Osteoblast (primary cell): ENCODE results near the gene CGB3. TPM values are rescaled to one million over a fixed set of nuclear protein-coding genes. Genes with fewer than 3 reads are reported as not detected.

Source experiments
- DNase-seq: peaks from one replicate; pipeline ENCODE4 v3.0.0; 2011; ENCODE audit warnings: low spot score, mixed read lengths; ENCODE audit not compliant: insufficient read length; ENCODE audit errors: missing footprints
- H2AFZ ChIP-seq: 2 replicates; pipeline ENCODE4 v1.6.0; 2011; ENCODE audit warnings: mild to moderate bottlenecking, low read length
- H3K27ac ChIP-seq: 2 replicates; pipeline ENCODE4 v1.5.1; 2011; ENCODE audit warnings: mild to moderate bottlenecking, low read depth, low read length, moderate library complexity
- H3K27me3 ChIP-seq: 2 replicates; pipeline ENCODE4 v1.6.0; 2012; ENCODE audit warnings: mild to moderate bottlenecking, control low read depth, inconsistent platforms, low read length, moderate library complexity; ENCODE audit not compliant: insufficient read depth
- H3K36me3 ChIP-seq: 2 replicates; pipeline ENCODE4 v1.5.1; 2011; ENCODE audit warnings: mild to moderate bottlenecking, low read length, control low read depth, moderate library complexity; ENCODE audit not compliant: insufficient read depth
- H3K4me1 ChIP-seq: 2 replicates; pipeline ENCODE4 v1.5.1; 2011; ENCODE audit warnings: mild to moderate bottlenecking, low read length, control low read depth, moderate library complexity; ENCODE audit not compliant: insufficient read depth
- H3K4me2 ChIP-seq: 2 replicates; pipeline ENCODE4 v1.6.0; 2011; ENCODE audit warnings: mild to moderate bottlenecking, low read length; ENCODE audit not compliant: insufficient read depth
- H3K4me3 ChIP-seq: fragments of 200-600 bp; sonication (generic); 3 replicates; pipeline ENCODE4 v1.5.1; 2012; ENCODE audit warnings: mild to moderate bottlenecking, low read length, inconsistent platforms; ENCODE audit not compliant: insufficient read depth
- H3K79me2 ChIP-seq: 2 replicates; pipeline ENCODE4 v1.6.0; 2012; ENCODE audit warnings: mild to moderate bottlenecking, low read length, control low read depth, inconsistent platforms; ENCODE audit not compliant: insufficient read depth
- H3K9me3 ChIP-seq: 2 replicates; pipeline ENCODE4 v1.5.1; 2011; ENCODE audit warnings: low read depth, low read length, control low read depth
- H4K20me1 ChIP-seq: 2 replicates; pipeline ENCODE4 v1.6.0; 2012; ENCODE audit warnings: mild to moderate bottlenecking, low read length, control low read depth; ENCODE audit not compliant: insufficient read depth
- CTCF ChIP-seq: IDR thresholded peaks from 2 replicates; pipeline ENCODE4 v1.5.1; 2011; ENCODE audit warnings: mild to moderate bottlenecking, low read depth, low read length, moderate library complexity; ENCODE audit errors: extremely low read depth
- small RNA-seq: library from RNA; depleted of rRNA; stranded (forward); fragments of <200 nt; gene quantifications from one replicate; pipeline ENCODE3, GENCODE V24; 2012
- total RNA-seq: library from RNA; depleted of rRNA; stranded (reverse); fragments of >200 nt; gene quantifications from 2 replicates; pipeline ENCODE4 v1.2.3, GENCODE V29; 2012

Gene CGB3
- total RNA-seq, 1 donor, result not detected

DNA sequence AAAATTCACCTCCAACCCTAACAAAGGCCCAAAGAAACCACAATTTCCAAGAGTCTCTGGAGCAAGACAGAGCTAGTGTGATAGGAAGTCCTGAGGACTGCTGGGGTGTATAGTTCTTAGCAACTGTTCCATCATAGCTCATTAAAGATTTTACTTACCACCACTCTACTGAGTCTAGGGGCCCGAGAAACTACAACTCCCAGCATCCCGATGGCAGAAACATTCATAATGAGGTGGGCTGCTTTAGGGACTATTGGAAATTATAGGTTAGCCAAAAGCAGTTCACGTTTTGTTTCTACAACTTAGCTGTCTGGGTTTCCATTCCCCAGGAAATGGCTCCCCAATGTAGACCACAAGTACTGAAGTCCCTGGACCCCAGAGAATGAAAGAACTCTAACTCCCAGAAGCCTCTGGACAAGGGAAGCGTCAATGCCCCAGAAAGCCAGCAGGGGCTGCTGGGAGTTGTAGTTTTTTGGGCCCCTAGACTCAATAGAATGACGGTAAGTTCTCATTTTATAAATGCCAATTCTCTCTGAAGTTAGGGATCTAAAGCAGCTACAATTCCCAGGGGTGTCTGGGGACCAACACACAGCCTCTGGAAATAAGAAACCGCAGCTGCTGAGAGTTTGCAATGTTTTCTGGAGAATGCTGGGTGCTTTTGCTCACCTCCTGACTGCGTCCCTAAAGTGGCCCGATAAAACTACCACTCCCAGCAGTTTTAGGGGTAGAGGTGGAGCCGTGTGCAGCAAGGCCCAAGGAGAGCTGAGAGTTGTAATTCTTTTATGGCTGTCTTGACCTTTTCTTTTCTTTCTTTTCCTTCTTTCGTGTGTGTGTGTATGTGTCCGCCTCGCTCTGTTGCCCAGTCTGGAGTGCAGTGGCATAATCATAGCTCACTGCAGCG, 47.9 kb downstream of the CGB3 start:
- Histone ChIP-seq H4K20me1 (no peaks in the 10 kb centered on the region), H3K4me3 (no peak overlapping the region), H3K4me1 (peaks cover 2% of the 10 kb centered on the region), H3K27ac (no peak overlapping the region), H3K79me2 (no peaks in the 10 kb centered on the region), H3K4me2 (no peak overlapping the region), H2AFZ (no peak overlapping the region), H3K9me3 (no peaks in the 10 kb centered on the region), H3K36me3 (peaks cover 30% of the 10 kb centered on the region), H3K27me3 (no peaks in the 10 kb centered on the region)
- TF ChIP-seq CTCF, result no peak
- DNase-seq, result peak; percentile 71

Small RNA genes lying within 50 kb of the gene (small RNA-seq; reads per million reads assigned to genes)
- gene MIR6798, result not detected

Other genes with a start within 250 kb of the CGB3 start
- gene BCAT2, start 213.3 kb downstream of the CGB3 start, total RNA-seq, result 29.7 and 30.1 TPM in 2 replicates
- 1.8 and 2.1 TPM in 2 replicates for gene HSD17B14, start 187.8 kb downstream of the CGB3 start, total RNA-seq
- gene PLEKHA4, start 155.7 kb downstream of the CGB3 start, total RNA-seq, result 21.4 and 28.6 TPM in 2 replicates
- gene PPP1R15A, start 151.9 kb downstream of the CGB3 start, total RNA-seq, result 70.4 and 84.0 TPM in 2 replicates
- not detected in 2 replicates for gene TULP2, start 125.6 kb downstream of the CGB3 start, total RNA-seq
- gene NUCB1, start 124.0 kb downstream of the CGB3 start, total RNA-seq, result 242 and 300 TPM in 2 replicates
- gene DHDH, start 90.6 kb downstream of the CGB3 start, total RNA-seq, result 0.29 and 0.36 TPM in 2 replicates
- gene BAX, start 69.5 kb downstream of the CGB3 start, total RNA-seq, result 78.4 and 78.9 TPM in 2 replicates
- gene FTL, start 59.0 kb downstream of the CGB3 start, total RNA-seq, result 3,966 and 4,197 TPM in 2 replicates
- gene GYS1, start 31.0 kb downstream of the CGB3 start, total RNA-seq, result 25.6 and 44.5 TPM in 2 replicates
- gene RUVBL2, start 30.4 kb downstream of the CGB3 start, total RNA-seq, result 113 and 122 TPM in 2 replicates
- not detected in 2 replicates for gene LHB, start 7.2 kb downstream of the CGB3 start, total RNA-seq
- gene CGB2, start 7.6 kb upstream of the CGB3 start, total RNA-seq, result not detected in 2 replicates
- gene CGB1, start 12.6 kb upstream of the CGB3 start, total RNA-seq, result 0.29 TPM in 1 of 2 replicates, not detected in the other
- gene CGB5, start 19.5 kb upstream of the CGB3 start, total RNA-seq, result not detected in 2 replicates
- 0.29 TPM in 1 of 2 replicates, not detected in the other for gene CGB8, start 24.8 kb upstream of the CGB3 start, total RNA-seq
- gene CGB7, start 33.4 kb upstream of the CGB3 start, total RNA-seq, result under 0.01 and 0.29 TPM in 2 replicates
- not detected in 2 replicates for gene NTF4, start 40.5 kb upstream of the CGB3 start, total RNA-seq
- gene KCNA7, start 48.4 kb upstream of the CGB3 start, total RNA-seq, result not detected in 2 replicates
- gene SNRNP70, start 61.1 kb upstream of the CGB3 start, total RNA-seq, result 105 and 111 TPM in 2 replicates
- gene LIN7B, start 90.0 kb upstream of the CGB3 start, total RNA-seq, result 5.6 and 6.2 TPM in 2 replicates
- 0.36 TPM in 1 of 2 replicates, not detected in the other for gene C19orf73, start 94.8 kb upstream of the CGB3 start, total RNA-seq
- 1.1 and 1.2 TPM in 2 replicates for gene PPFIA3, start 95.2 kb upstream of the CGB3 start, total RNA-seq
- not detected in 2 replicates for gene HRC, start 131.1 kb upstream of the CGB3 start, total RNA-seq
- 15.9 and 20.6 TPM in 2 replicates for gene TRPM4, start 133.5 kb upstream of the CGB3 start, total RNA-seq